ENCODE measurements around the gene MZF1. TPM values are rescaled to one million over a fixed set of nuclear protein-coding genes. Genes with fewer than 3 reads are reported as not detected.
"Not testable (repeated sequence)": the region's sequence is repeated elsewhere in the genome, so short reads cannot be mapped to it uniquely, and the experiment has no call there.

MZF1 gene
- total RNA-seq: 10 to 100 TPM; 55.8 to 56.1 TPM
- polyA plus RNA-seq (ENCODE audit: insufficient read depth, low read depth, low replicate concordance): 23.9 TPM
- long read RNA-seq, donor 1, transcript MZF1-207 (1 exons, 2,683 nt): major isoform, 15 of 20 reads
- long read RNA-seq, donor 1, partial matches to known transcripts: 0 of 20 reads
- long read RNA-seq, donor 1, other reads (novel, unspliced or antisense): 0 of 20 reads
- long read RNA-seq, donor 2, transcript MZF1-207 (1 exons, 2,683 nt): major isoform, 13 of 13 reads
- long read RNA-seq, donor 2, partial matches to known transcripts: 0 of 13 reads
- long read RNA-seq, donor 2, other reads (novel, unspliced or antisense): 0 of 13 reads

GRCh38 chr19:58572818-58573657 lies at the start of gene MZF1:
TSS of gene MZF1 (minus strand) at chr19:58573335. CDS start at chr19:58571389, 1,946 bp downstream.
- H3K27ac ChIP-seq: peak within 1 kb of the TSS; percentile 86 to 99
- WGBS, 2 donors: 1% methylated on average over 68 to 69 of the region's 75 CpGs
- peak within 1 kb of the TSS; percentile 51 to 82 for H3K4me3 ChIP-seq
- intact Hi-C loops (cut with DNase I; ENCODE audit: low total_unique reads): no loop called here
- TF ChIP-seq POLR2A (IDR thresholded peaks at IDR 0.05): no peak
- TF ChIP-seq CTCF (IDR thresholded peaks at IDR 0.05): peak in 2 of 3 experiments; percentile 18 to 30
- peaks cover 7% of the 10 kb centered on the region for H3K4me1 ChIP-seq
- peak; percentile 100 for DNase-seq
- no peaks in the 10 kb centered on the region for H3K9me3 ChIP-seq
- no peaks in the 10 kb centered on the region for H3K27me3 ChIP-seq
- H3K36me3 ChIP-seq (ENCODE audit: low read depth, missing control alignments): no peaks in the 10 kb centered on the region

GRCh38 chr19:58607213-58607612 lies 34.1 kb upstream of the MZF1 start:
- H3K9me3 ChIP-seq; H3K4me1 ChIP-seq; intact Hi-C loops (cut with DNase I; ENCODE audit: low total_unique reads); H3K27ac ChIP-seq; H3K27me3 ChIP-seq; H3K4me3 ChIP-seq; H3K36me3 ChIP-seq (ENCODE audit: low read depth, missing control alignments): not testable (repeated sequence)
- DNase-seq: peak; percentile 24
- WGBS, 2 donors: 100% methylated on average over 1 of the region's 28 CpGs; no CpG with 5 or more reads in 1 of the 2 donors

- not testable (repeated sequence) for H3K27me3 ChIP-seq
- WGBS, 2 donors: 70% methylated on average over 33 of the region's 62 CpGs; no CpG with 5 or more reads in 1 of the 2 donors
Observed at GRCh38 chr19:58606251-58606896, 33.2 kb upstream of the MZF1 start.

GRCh38 chr19:58586133-58586765 lies 13.1 kb upstream of the MZF1 start:
- DNase-seq: peak; percentile 12
- WGBS, 2 donors: 86% methylated on average over 4 of the region's 4 CpGs; no CpG with 5 or more reads in 1 of the 2 donors
- H3K27me3 ChIP-seq: no peaks in the 10 kb centered on the region
- no peak overlapping the region for H3K27ac ChIP-seq
- intact Hi-C loops (cut with DNase I; ENCODE audit: low total_unique reads): no loop called here
- no peaks in the 10 kb centered on the region for H3K36me3 ChIP-seq (ENCODE audit: low read depth, missing control alignments)
- H3K4me3 ChIP-seq: no peak overlapping the region
- H3K4me1 ChIP-seq: peaks cover 15% of the 10 kb centered on the region
- TF ChIP-seq POLR2A (IDR thresholded peaks at IDR 0.05): no peak
- TF ChIP-seq CTCF (IDR thresholded peaks at IDR 0.05): no peak
- H3K9me3 ChIP-seq: no peaks in the 10 kb centered on the region

More at GRCh38 chr19:58606251-58606896, 33.2 kb upstream of the MZF1 start:
- DNase-seq: peak; percentile 37
- H3K27ac ChIP-seq; H3K9me3 ChIP-seq; H3K4me1 ChIP-seq; H3K4me3 ChIP-seq; intact Hi-C loops (cut with DNase I; ENCODE audit: low total_unique reads); H3K36me3 ChIP-seq (ENCODE audit: low read depth, missing control alignments): not testable (repeated sequence)
- TF ChIP-seq CTCF (IDR thresholded peaks at IDR 0.05): peak in 2 of 3 experiments; percentile 43 to 60
